Stimulated activated CD4-positive, alpha-beta T cell treated with anti-CD3 and anti-CD28 coated beads, Interleukin-1b, Interleukin-23, amount 100 ng/mL, for 4 hours (primary cell): ENCODE data around the gene FAXDC2.
A peak's percentile ranks its signal among the peaks of the same experiment; 100 is the strongest.
"Not testable (repeated sequence)": the region's sequence is repeated elsewhere in the genome, so short reads cannot be mapped to it uniquely, and the experiment has no call there.

ENCODE experiments used
- DNase-seq, 2 donors: peaks; one replicate each; pipeline ENCODE4 v3.0.0-alpha.2; 2020; ENCODE audit warnings: low read depth in 2 of 2

Gene FAXDC2

DNA sequence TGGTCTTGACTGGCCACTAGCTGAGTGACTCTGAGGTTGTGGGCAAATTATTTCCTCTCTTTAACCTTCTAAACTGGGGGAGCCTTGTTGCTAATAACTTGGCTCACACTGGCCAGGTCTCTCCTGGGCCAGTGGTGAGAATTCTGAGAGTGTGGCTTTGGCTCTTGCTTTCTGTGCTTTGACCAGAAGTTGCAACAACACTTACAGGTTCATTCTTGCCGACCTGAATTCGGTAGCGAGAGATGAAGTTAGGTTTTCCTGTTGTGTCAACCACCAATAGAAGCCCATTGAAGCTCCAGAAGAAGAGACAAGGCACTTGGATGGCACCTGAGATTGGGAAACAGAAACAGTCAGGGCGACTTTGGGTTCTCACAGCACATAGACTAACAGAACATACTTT is 19.8 kb downstream of the FAXDC2 start:
- DNase-seq: no peak

DNA sequence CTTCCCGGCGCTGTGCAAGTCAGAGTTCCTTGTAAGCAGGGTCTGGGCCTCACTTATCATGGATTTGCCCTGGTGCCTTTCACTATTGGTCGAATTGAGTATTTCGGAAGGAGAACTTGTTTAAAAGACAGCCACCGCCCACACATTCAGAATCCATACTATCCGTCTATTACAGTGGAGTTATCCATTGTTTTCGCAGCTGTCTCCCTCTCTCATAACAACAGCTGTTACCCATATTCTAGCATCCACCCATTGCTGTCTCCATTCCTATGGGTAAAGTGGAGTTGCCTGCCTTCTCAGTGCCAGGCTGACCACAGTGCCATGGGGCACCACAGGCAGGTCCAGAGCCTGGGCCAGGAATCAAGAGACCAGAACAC is 20.2 kb downstream of the FAXDC2 start:
- no peak for DNase-seq

DNA sequence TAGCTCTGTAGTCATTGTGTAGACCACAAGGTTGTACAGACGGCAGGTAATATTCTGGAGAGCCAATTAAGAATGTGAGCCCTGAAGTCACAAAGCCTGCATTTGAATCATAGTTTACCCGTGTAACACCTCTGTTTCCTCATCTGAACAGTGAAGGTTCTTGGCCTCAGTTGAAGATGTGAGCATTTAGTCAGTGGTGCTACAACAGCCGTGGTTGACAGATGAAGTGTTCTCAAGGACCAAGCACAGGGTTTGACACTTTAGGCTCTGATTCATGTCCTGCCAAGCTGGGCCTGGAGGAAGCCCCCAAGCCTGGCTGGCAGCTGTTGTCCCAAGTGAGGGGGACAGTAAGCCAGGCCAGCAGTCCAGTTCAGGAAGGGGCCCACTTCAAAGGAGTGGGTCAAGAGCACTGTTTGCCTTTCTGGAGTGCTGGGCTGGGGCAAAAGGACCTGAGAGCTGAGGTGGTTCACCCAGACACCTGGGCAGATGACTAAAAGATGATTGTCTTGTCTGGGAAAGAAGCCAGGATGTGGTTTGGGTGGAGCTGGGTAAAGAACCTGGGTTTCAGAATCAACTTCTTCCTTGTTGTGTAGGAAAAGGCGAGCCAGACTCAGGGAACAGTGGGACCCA is 20.7 kb downstream of the FAXDC2 start:
- no peak for DNase-seq

DNA sequence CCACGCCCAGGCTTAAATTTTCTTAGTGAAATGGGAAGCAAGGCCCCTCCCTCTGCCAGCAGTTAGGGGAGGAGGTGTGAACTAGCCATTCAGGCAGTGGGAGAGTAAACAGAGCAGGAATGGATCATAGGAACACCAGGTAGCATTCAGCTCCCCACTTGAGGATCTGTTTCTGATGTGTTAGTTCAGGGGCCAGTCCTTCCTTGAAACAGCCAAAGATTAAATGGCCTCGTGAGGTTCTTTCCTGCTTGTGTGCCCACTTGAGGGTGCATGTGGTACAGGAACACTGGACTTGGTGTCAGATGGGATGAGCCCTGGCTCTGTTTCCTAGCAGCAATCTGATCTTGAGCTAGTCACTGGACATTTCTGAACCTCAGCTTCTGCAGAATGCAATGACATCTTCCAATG is 21.2 kb downstream of the FAXDC2 start:
- DNase-seq: no peak

DNA sequence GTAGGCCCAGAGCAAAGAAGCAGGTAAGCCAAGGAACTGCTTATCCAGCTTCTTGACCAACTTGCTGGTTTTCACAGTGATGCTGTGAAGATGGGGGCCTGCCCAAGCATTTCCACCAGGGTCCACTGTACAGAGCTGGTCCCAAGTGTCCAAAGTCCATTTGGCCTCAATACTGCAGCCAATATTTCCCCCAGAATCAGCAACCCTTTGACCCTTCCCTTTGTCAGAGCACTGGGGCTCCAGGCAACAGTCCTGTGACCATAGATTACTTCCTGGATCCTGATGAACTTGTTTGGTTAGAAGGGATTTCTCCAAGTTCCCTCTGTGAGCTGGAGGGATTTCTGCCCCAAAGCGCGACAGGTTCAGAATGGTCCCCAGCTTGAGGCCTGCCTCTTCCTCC is 26.3 kb downstream of the FAXDC2 start:
- DNase-seq: no peak

DNA sequence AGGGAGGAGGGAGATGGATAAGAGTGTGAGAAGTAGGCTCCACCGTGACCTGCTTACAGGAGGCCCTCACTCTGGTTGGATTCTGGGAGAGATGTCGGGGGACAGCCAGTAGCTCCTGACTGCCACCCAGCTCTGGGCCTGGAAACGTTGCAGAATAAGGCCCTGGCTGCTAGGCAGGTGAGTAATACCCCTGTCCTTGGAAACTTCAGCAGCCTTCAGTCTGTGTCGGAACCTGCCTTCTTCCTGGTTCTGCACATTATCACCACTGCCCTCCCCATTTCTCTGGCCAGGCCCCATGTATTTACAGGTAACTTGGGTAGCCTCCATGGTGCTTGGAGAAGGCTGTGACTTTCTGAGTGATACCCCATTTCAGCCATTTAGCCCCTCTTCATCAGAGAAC is 26.8 kb downstream of the FAXDC2 start:
- DNase-seq: no peak

DNA sequence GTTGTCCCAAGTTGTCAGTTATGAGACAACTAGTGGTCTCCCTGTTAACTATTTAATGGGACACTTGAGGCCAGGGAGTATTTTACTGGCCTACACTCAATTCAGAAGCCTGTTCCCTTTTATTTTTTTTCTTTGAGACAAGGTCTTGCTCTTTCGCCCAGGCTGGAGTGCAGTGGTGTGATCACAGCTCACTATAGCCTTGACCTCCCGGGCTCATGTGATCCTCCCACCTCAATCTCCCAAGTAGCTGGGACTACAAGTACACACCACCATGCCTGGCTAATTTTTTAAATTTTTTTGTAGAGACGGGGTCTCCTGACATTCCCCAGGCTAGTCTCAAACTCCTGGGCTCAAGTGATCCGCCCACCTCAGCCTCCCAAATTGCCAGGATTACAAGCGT is 27.5 kb downstream of the FAXDC2 start:
- DNase-seq: not testable (repeated sequence)

DNA sequence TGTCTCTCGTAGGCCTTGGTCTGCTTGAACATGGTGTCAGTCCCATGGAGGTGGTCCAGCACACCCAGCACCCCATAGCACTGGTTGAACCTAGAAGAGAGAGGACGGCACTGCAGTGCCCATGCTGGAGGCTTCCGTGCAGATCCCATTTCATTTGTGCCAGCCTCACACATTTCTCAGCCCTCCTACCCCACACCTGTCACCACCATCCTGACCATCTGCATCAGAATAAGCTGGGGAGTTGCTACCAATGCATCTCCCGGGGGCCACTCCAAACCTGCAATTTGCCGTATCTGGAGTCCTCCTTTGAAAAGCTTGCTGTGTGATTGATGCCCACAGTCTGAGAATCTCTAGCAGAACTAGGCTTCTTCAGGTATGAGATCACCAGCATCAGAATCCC is 30.0 kb downstream of the FAXDC2 start:
- no peak for DNase-seq

DNA sequence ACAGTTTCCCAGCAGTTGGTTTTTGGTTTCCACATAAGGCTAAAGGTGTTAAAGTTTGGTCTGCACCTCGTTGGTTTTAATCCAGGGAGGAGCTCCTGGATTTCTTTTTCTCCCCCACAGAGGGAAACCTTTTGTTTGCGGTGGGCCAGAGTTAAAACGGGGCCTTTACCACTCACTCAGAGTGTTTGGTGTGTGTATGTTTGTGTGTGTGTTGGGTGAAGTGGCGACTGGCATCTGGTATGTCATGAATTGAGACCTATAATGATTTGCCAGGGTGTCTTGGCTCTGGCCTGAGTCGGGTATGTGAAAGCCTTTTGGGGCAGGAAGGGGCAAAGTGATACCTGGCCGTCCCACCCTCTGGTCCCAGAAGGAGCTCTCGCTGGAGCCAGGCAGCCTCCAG is 30.9 kb downstream of the FAXDC2 start:
- no peak for DNase-seq

DNA sequence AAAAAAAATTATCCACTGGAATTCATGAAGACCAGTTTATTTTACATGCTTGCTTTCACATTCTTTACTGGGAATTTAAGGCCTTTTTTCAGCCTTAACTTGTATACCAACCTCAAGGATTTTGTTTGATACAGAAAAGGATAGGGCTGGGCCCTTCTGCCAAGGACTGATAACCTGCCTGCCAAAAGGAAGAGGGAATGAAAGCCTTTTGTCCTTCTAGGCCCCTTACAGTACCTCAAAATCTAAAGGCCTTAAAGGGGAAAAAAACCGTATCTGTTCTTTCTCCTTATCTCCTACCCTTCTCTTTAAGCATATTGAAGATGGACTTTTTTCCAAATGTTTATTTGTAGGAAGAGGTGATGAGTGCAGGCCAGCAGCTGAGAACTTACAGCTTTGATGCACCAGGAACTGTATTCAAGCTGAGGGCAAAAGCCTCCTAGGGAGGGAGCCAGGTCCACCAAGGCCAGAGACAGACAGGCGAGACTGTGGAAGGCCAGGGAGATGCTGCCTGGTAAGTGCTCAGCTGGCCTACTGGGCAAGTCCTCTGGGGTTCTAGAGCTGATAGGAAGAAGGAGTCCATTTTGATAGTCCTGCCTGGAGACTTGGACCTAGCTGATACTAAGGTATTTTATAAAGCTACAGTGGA is 31.8 kb downstream of the FAXDC2 start:
- DNase-seq: no peak

DNA sequence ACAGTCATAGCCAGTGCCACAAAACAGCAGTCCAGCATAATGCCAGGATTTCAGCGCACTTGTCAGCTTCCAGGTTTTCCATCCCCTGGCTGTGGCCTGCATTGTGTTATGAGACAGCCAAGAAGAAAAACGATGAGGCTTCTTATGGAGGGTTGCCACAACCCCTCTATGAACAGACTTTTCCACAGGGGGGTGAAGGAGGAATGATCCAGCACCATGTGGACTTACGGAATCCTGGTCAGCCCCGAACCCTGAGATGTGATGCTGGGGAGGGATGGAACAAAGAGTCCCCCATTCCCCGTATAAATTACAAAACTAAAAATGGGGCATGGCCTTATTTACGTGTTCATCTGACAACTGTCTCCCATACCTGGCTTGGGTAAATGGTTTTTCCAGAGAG is 32.6 kb downstream of the FAXDC2 start:
- DNase-seq: no peak

DNA sequence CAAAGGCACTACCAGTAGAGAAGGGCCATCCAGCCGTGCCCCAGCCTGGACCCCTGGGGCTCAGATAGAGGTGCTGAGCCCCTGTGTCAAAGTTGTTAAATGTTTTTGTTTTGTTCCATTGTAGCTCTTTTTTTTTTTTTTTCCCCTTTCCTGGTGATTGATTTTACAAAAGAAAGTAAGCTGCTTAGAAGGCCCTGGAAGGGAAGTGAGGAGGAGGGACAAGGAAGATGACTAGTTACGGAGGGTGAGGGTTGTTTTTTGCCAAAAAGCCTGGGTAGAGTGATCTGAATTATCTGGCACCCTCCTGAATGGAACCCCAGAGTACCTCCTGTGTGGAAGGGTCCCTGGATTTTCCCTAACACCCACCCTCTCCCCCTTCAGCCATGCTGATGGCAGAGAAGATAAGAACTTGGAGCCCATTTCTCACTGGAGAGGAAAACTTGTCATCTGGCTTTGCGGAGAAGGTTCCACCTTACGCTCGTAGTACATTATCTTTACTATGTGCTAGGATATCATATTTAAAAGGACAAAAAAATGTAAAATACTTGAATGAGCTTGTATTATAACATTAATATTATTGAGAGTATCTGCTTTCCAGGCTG is 33.4 kb downstream of the FAXDC2 start:
- no peak for DNase-seq

DNA sequence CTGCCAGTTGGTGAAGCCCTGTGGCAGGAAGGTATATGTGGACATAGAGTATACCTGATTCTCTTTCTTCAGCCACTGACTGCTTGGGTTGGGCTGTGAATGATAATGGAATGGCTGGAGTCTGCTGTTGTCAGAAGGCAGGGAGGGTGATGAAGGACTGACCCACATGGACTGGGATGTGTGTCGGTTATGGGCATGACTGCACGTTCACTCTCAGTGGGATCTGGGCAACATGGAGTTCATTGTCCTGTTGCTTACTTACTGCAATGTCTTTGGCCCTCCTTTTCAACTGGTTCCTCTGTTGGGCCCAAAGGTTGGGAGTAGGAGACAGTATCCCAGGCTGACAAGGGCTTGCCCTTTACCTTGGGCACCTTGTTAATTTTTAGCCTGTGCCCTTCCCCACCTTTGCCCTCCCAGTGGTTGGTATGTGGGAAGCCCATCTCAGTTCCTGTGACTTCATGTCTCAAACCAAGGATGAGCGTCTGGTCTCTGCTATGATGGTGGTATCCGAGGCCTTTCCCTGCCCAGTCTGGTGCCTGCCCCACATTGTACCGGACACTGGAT is 34.6 kb downstream of the FAXDC2 start:
- no peak for DNase-seq

DNA sequence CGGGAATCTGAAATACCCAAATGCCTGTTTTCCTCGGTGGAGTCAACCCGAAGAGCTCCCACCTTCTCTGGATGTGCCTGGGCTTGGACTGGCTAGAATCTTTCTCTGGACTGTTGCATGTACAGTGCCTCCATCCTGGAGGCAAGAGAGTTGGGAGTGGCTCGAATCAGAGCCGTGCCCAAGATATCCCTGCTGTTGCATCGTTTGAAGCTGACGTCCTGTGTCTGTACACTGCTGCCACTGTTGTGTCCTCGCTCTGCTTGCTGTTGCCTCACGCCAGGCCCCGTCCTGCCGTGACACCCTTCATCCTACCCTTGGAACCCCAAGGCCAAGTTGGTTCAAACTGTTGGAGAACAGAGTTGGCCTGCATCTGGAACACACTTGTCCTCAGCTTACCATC is 35.4 kb downstream of the FAXDC2 start:
- DNase-seq: no peak

DNA sequence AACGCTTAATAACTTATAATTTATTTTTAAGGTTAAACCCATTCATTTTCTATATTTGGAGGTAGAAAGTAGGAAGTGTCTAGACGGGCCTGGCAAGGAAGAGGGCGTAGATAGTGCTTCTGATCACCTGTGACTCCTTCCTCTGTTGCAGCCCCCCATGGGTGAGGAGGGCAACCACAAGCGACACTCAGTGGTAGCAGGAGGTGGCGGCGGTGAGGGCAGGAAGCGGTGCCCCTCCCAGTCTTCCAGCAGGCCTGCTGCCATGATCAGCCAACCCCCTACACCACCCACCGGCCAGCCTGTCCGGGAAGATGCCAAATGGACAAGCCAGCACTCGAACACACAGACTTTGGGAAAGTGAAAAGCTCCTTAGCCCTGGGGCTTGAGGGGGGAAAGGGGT is 36.7 kb downstream of the FAXDC2 start:
- DNase-seq: no peak

DNA sequence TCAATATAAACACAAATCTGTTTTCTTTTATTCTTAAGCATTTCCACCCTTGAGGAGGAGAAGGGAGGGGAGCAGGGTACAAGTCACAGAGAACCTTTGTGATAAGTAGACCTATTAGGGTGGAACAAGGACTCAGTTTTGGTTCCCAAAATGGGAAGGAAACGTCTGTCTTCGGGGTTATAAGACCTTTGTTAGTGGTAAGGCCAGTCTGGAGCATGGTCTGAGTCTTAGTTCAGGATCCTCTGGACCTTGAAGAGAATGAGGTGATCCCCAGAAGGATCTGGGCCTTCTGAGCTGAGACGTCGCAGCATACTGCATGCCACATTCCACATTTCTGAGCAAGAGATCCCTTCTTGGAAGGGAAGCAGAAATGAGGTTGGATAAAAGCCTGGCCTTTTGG is 37.2 kb downstream of the FAXDC2 start:
- no peak for DNase-seq

DNA sequence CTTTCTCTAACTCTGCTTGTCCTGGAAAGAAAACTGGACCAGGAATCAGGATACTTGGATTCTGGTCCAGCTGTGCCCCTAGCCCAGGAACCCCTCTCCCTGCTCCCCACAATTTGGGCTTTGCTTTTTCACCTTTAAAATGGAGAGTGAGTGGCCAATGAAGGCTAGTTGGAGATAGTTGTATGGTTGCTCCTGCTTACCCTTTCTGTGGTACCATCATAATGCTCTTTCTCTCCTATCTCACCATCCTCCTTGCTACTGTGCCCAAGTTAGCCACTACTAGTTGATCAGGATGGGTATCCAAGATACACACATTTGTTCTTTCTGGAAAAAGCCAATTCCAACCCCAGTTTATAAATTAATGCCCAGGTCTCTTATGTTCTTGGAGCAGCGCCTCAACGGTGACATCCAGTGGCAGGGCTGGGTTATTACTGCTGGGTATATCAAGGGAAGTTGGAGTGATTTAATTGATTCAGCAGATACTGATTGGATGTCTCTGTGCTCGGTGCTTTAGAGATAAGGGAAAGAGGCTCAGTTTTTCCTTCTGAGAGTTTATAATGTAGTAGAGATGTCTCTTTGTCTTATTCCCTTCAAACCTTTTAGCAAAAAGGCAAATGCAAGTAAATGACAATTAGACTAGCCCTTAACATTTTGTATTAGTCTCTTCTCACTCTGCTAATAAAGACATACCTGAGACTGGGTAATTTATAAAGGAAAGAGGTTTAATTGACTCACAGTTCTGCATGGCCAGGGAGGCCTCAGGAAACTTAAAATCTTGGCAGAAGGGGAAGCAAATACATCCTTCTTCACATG is 38.5 kb downstream of the FAXDC2 start:
- DNase-seq: peak; percentile 43 to 45

DNA sequence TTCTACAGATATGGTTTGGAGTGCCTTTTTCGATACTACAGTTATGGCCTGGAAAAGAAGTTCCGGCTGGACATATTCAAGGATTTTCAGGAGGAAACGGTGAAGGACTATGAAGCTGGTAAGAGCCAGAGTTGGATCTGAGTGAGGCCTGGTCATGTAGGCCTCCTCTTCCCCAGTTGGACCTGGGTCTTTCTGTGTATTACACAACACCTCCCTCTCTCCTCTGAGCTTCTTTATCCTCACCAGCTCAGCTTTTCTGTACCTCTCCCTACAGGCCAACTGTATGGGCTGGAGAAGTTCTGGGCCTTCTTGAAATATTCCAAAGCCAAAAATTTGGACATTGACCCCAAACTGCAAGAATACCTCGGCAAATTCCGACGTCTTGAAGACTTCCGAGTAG is 39.2 kb downstream of the FAXDC2 start:
- DNase-seq: no peak

DNA sequence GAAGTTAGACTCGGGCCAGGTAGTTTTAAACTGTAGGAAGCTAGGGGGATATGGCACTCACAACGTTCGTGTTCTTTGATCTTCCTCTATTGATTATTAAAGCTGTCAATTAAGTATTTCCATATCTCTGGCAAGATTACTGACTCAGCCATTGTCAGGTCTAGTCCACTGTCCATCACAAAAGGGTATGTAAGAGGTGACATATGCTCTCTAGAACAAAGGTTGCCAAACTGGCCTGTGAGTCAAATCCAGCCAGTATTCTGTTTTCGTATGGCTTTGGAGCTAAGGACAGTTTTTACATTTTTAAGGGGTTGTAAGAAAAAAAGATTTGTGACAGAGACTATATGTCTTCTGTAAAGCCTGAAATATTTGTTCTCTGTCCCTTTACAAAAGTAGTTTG is 44.2 kb downstream of the FAXDC2 start:
- DNase-seq: no peak

DNA sequence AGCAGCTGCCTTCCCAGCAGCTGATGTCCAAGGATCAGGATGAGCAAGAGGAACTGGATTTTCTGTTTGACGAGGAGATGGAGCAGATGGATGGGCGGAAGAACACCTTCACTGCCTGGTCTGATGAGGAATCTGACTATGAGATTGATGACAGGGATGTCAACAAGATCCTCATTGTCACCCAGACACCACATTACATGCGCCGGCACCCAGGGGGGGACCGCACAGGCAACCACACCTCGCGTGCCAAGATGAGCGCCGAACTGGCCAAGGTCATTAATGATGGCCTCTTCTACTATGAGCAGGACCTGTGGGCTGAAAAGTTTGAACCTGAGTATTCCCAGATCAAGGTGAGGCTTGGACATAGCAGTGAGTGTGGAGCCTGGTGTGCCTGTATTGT is 48.4 kb downstream of the FAXDC2 start:
- DNase-seq: no peak

DNA sequence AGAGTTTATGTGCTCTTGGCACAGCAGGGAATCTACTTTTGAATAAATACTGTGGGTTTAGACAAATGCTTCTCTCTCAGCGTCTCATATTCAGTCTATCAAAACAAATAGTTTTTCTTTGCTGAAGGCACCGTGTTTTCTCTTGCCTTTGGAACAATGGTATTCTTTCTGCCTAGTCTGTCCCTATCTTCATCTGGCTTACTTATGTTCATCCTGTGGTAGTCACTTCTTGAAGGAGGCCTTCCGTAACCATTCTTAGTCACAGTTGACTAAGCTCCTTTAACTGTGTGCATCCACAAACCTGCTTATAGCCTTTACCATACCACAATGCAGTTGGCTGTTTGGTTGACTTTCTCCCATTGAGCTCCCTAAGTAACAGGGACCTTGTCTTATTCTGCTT is 49.3 kb downstream of the FAXDC2 start:
- no peak for DNase-seq

DNA sequence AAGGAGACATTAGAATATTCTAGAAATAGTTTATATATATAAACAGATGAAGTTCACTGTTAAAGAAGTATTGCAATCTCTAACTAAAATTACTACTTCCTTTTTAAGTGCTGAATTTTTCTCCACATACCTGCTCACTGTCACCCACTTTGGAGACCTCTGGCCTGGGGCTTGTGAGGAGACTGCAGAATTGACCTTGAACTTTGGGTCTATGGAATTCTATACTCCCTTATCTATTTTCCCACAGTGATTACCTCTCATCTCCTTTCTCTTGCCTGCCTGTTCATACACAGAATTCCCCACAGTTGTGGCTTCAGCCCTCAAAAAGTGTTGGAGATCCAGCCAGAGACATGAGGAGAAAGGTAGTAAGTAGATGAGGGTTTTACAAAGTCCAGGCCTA is 49.8 kb downstream of the FAXDC2 start:
- DNase-seq: no peak

DNA sequence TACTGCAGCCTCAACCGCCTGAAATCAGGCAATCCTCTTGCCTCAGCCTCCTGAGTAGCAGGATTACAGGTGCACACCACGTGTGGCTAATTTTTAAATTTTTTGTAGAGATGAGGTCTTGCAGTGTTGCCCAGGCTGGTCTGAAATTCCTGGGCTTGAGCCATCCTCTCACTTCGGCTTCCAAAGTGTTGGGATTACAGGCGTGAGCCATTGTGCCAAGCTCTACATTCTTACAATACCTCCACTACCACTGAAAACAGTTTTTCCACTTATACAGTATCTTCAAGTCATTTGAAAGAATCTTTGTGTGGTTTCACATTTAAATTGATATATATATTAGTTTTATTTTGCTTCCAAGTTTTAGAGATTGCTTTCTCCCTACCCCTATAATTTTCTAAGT is 52.6 kb downstream of the FAXDC2 start:
- no peak for DNase-seq
